ENCODE measurements around the gene RPS3.

DNA sequence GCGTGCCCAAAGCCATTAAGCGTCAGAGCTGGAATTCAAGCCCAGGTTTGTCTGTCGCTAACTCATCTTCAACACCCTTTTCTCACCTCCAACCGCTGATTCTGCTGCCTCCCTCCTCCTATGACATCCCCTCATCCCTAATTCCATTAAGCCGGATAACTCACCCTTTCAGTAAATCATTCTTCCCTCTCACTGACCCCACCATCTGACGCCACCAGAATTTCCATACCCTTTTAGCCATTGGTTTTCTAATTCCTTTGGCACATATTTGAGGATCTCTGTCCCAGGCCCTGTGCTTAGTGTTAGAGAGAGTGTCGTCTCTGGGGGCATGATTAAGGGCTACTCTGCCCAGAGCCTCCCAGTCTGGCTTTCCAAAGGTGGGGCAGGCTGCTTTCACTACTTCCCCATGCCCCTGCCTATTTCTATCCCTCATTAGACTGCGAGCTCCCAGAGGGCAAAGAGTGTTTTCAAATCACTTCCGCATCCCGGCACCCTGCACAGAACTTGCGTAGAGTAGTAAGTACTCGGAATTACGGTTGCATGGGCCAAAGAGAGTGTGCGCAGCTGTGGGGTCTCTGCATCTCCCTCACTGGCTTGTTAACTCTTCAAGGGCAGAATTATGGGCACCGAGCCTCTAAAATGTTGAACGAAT is 29.8 kb downstream of the RPS3 start:
- TF ChIP-seq, protein P1, sequence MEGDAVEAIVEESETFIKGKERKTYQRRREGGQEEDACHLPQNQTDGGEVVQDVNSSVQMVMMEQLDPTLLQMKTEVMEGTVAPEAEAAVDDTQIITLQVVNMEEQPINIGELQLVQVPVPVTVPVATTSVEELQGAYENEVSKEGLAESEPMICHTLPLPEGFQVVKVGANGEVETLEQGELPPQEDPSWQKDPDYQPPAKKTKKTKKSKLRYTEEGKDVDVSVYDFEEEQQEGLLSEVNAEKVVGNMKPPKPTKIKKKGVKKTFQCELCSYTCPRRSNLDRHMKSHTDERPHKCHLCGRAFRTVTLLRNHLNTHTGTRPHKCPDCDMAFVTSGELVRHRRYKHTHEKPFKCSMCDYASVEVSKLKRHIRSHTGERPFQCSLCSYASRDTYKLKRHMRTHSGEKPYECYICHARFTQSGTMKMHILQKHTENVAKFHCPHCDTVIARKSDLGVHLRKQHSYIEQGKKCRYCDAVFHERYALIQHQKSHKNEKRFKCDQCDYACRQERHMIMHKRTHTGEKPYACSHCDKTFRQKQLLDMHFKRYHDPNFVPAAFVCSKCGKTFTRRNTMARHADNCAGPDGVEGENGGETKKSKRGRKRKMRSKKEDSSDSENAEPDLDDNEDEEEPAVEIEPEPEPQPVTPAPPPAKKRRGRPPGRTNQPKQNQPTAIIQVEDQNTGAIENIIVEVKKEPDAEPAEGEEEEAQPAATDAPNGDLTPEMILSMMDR (IDR thresholded peaks at IDR 0.05), result no peak
- TF ChIP-seq EZH2 (IDR thresholded peaks at IDR 0.05), result no peak
- TF ChIP-seq EZH2phosphoT487 (IDR thresholded peaks at IDR 0.05), result no peak

Data from neural progenitor cell (in vitro differentiated cells).